HepG2 (cell line): ENCODE data around the gene NYAP2. TPM values are rescaled to one million over a fixed set of nuclear protein-coding genes. Genes with fewer than 3 reads are reported as not detected.

Experiments used
- ATAC-seq: fragments of 200-7000 bp; cut with Tn5 transposase; 3 replicates; pipeline ENCODE4 v1.9.1; 2020; ENCODE audit warnings: mild to moderate bottlenecking, moderate library complexity
- BruUV-seq: library from RNA; stranded (reverse); fragments of 400-500 nt; replicated peaks from 2 replicates; lab custom pipeline; 2021; lab: Mats Ljungman, UMichigan
- CTCF ChIA-PET: fragments of 300-600 bp; formaldehyde crosslinking; extraction: SDS; loops from one replicate; lab custom pipeline; 2021; ENCODE audit warnings: low total read pairs, inconsistent platforms, low intra/inter-chr PET ratio; lab: Yijun Ruan, JAX
- POLR2A ChIA-PET: fragments of 350-600 bp; sonication (Branson Sonifier 250); formaldehyde crosslinking; loops from one replicate; lab custom pipeline; 2020; ENCODE audit warnings: antibody characterized with exemption, inconsistent platforms; lab: Yijun Ruan, JAX
- DNase-seq: peaks from one replicate; pipeline ENCODE4 v3.0.0-alpha.2; 2015; ENCODE audit warnings: low spot score
- FAIRE-seq: peaks from 3 replicates; lab custom pipeline; 2011; peaks lifted over from hg19 to GRCh38; lab: Jason Lieb, UNC
- H2AFZ ChIP-seq: one replicate; pipeline ENCODE4 v1.6.1; 2011; ENCODE audit warnings: low read length, inconsistent platforms
- H3K27ac ChIP-seq: fragments of 300-600 bp; 3 replicates; pipeline ENCODE4 v1.8.0; 2011; ENCODE audit warnings: mixed run types, mild to moderate bottlenecking, mixed read lengths, low read length, inconsistent platforms; ENCODE audit not compliant: insufficient read depth; ENCODE audit errors: extremely low read length
- H3K27me3 ChIP-seq, 2 experiments: fragments of 200-600 bp in 1 of 2; 2 replicates in 1 of 2; 3 replicates in 1 of 2; pipeline versions ENCODE4 v1.6.0 to v1.8.0; 2011; ENCODE audit warnings: low read length in 2 of 2, mild to moderate bottlenecking in 2 of 2, moderate library complexity in 2 of 2, inconsistent platforms in 1 of 2; ENCODE audit not compliant: insufficient read depth in 2 of 2, control insufficient read depth in 1 of 2
- H3K36me3 ChIP-seq, 2 experiments: fragments of 200-600 bp in 1 of 2; replicated peaks in 1 of 2; 2 replicates in 1 of 2; 3 replicates in 1 of 2; pipeline versions ENCODE4 v1.5.1 to v1.8.0; 2011; ENCODE audit warnings: low read length in 2 of 2, inconsistent platforms in 1 of 2; ENCODE audit not compliant: insufficient read depth in 2 of 2, control insufficient read depth in 1 of 2
- H3K4me1 ChIP-seq: 2 replicates; pipeline ENCODE4 v1.5.1; 2012; ENCODE audit warnings: low read length, inconsistent platforms; ENCODE audit not compliant: insufficient read depth
- H3K4me2 ChIP-seq: 2 replicates; pipeline ENCODE4 v1.6.0; 2011; ENCODE audit warnings: low read depth, low read length, inconsistent platforms
- H3K4me3 ChIP-seq, 3 experiments: fragments of 200-600 bp in 1 of 3; sonication (generic), shearing (Covaris generic) in 1 of 3; replicated peaks in 1 of 3; 2 replicates each; pipeline ENCODE4 v1.5.1; 2011 to 2016; ENCODE audit warnings: low read length in 3 of 3, inconsistent platforms in 2 of 3, low read depth in 2 of 3, mild to moderate bottlenecking in 2 of 3, control low read depth in 1 of 3, mixed read lengths in 1 of 3; ENCODE audit not compliant: insufficient read depth in 1 of 3
- H3K79me2 ChIP-seq: one replicate; pipeline ENCODE4 v1.6.1; 2011; ENCODE audit warnings: low read length, inconsistent platforms; ENCODE audit not compliant: insufficient read depth
- H3K9ac ChIP-seq: 2 replicates; pipeline ENCODE4 v1.6.0; 2011; ENCODE audit warnings: mild to moderate bottlenecking, low read depth, low read length, inconsistent platforms; ENCODE audit not compliant: insufficient read depth
- H3K9me3 ChIP-seq: 2 replicates; pipeline ENCODE4 v1.5.1; 2012; ENCODE audit warnings: mild to moderate bottlenecking, low read length
- H4K20me1 ChIP-seq: 2 replicates; pipeline ENCODE4 v1.6.0; 2011; ENCODE audit warnings: inconsistent platforms, mild to moderate bottlenecking, low read length, moderate library complexity; ENCODE audit not compliant: insufficient read depth
- ATF7 ChIP-seq, 2 experiments: fragments of 450-650 bp in 1 of 2; sonication (generic) in 1 of 2; formaldehyde crosslinking in 1 of 2; IDR thresholded peaks; 2 replicates each; pipeline versions ENCODE4 v1.4.0 to v1.6.1; 2016 to 2020; ENCODE audit warnings: antibody characterized with exemption in 1 of 2, mild to moderate bottlenecking in 1 of 2, missing genetic modification reagents in 1 of 2
- CEBPB ChIP-seq: IDR thresholded peaks from 2 replicates; pipeline ENCODE4 v1.6.1; 2011; ENCODE audit warnings: low read depth, low read length, improper control_type of control experiment, borderline replicate concordance
- TRIM24 ChIP-seq: sonication (generic); formaldehyde crosslinking; IDR thresholded peaks from 2 replicates; pipeline ENCODE4 v1.8.0; 2022; ENCODE audit warnings: mild to moderate bottlenecking, missing genetic modification reagents
- WGBS: methylation state at CpG from one replicate; pipeline ENCODE4 v1.1.6; 2017; ENCODE audit warnings: low lambda C conversion rate; 5-methylcytosine and 5-hydroxymethylcytosine counted together
- in situ Hi-C: cut with HindIII; loops from 2 replicates; pipeline ENCODE4 v1.10.0; 2017; ENCODE audit warnings: low pct_unique_long_range_greater_than_20kb; ENCODE audit not compliant: extremely low pct_ligation_motif_present
- intact Hi-C: fragments of 100-400 bp; cut with micrococcal nuclease; formaldehyde crosslinking; loops from one replicate; pipeline ENCODE4 v1.10.0; 2022; ENCODE audit not compliant: unreplicated experiment
- polyA plus RNA-seq, 8 experiments: library from polyadenylated mRNA; depleted of rRNA in 3 of 8; stranded (reverse) in 7 of 8; unstranded in 1 of 8; fragments of >200 nt; fragmentation: Illumina TruSeq in 4 of 8; extraction: Trizol in 4 of 8; gene quantifications; 2 replicates each; pipeline versions ENCODE4 v1.2.1 to v1.2.3, GENCODE V29; 2011 to 2016; ENCODE audit warnings: low read depth in 4 of 8, missing spikeins in 1 of 8, mixed read lengths in 1 of 8; ENCODE audit not compliant: insufficient read depth in 1 of 8
- small RNA-seq, 3 experiments: library from RNA; depleted of rRNA; stranded (forward); fragments of <200 nt; gene quantifications; one replicate each; pipeline ENCODE3, GENCODE V24; 2012; ENCODE audit warnings: low read depth in 2 of 3, low replicate concordance in 1 of 3; ENCODE audit not compliant: insufficient read length in 3 of 3, insufficient read depth in 2 of 3
- total RNA-seq, 5 experiments: library from RNA; depleted of rRNA; stranded (reverse); fragments of >200 nt; fragmentation: Illumina TruSeq; extraction: Trizol; gene quantifications; 2 replicates each; pipeline ENCODE4 v1.2.3, GENCODE V29; 2016; ENCODE audit warnings: low read depth in 1 of 5
- TF ChIP-seq, protein P1 (sequence below): sonication (generic); formaldehyde crosslinking; IDR thresholded peaks from 2 replicates; pipeline ENCODE4 v1.8.0; 2022; ENCODE audit warnings: missing genetic modification reagents, mild to moderate bottlenecking, inconsistent platforms, borderline replicate concordance

The NYAP2 gene
- total and polyA plus RNA-seq, 2 of the 13 experiments (the other 11 are each of a cell fraction or from before 2014, with no cell fraction given), result not detected

GRCh38 chr2:225697936-225698335 lies 298.4 kb downstream of the NYAP2 start:
- no peak for FAIRE-seq
- no peaks in the 10 kb centered on the region for H3K9me3 ChIP-seq
- ATAC-seq, result no peak
- POLR2A ChIA-PET, result no interaction called here
- no peak overlapping the region for H3K27ac ChIP-seq
- CTCF ChIA-PET, result no interaction called here
- H3K27me3 ChIP-seq, result no peaks in the 10 kb centered on the region
- no peak for DNase-seq
- no peaks in the 10 kb centered on the region for H3K4me1 ChIP-seq
- no peak overlapping the region for H3K4me2 ChIP-seq
- H3K79me2 ChIP-seq, result no peaks in the 10 kb centered on the region
- WGBS, result 21% methylated on average over 2 of the region's 2 CpGs
- intact Hi-C loops, result no loop called here
- H3K9ac ChIP-seq, result no peak overlapping the region
- peak; percentile 52 for TF ChIP-seq ATF7 (IDR thresholded peaks at IDR 0.05)
- TF ChIP-seq ATF7 (CRISPR knock-in tag; IDR thresholded peaks at IDR 0.05), result no peak
- TF ChIP-seq, protein P1, sequence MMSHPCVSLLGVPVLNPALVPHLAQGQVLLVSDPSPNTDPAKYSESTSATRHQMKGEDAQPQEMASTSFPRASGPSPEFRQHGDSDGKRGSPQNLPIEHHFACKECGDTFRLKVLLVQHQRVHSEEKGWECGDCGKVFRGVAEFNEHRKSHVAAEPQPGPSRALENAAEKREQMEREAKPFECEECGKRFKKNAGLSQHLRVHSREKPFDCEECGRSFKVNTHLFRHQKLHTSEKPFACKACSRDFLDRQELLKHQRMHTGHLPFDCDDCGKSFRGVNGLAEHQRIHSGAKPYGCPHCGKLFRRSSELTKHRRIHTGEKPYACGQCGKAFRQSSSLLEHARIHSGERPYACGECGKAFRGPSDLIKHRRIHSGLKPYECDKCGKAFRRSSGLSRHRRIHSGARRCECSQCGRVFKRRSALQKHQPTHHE (CRISPR knock-in tag), result no peak
- TF ChIP-seq CEBPB, result peak; percentile 55; the same call in 1 of the 2 replicates
- no peak for TF ChIP-seq TRIM24
- no peak overlapping the region for H3K4me3 ChIP-seq
- no peaks in the 10 kb centered on the region for H4K20me1 ChIP-seq
- BruUV-seq, result no TSS peak
- H3K36me3 ChIP-seq, result no peaks in the 10 kb centered on the region
- in situ Hi-C loops, result no loop called here
- no peak overlapping the region for H2AFZ ChIP-seq

Small RNA genes lying within 50 kb of the gene (small RNA-seq; reads per million reads assigned to genes)
- 0 reads per million in 3 experiments for gene AC016717.1
